Peyer's patch (tissue), 4 donors: ENCODE results near the gene PRCD. TPM values are rescaled to one million over a fixed set of nuclear protein-coding genes. Genes with fewer than 3 reads are reported as not detected.
A peak's percentile ranks its signal among the peaks of the same experiment; 100 is the strongest.

Experiments
- DNase-seq, 3 donors: peaks; one replicate each; pipeline ENCODE4 v3.0.0-alpha.2; 2017 to 2019
- H3K27ac ChIP-seq, 4 donors: fragments of 200-600 bp; sonication (generic); one replicate each; pipeline ENCODE4 v1.5.1; 2016 to 2019
- H3K27me3 ChIP-seq, 2 donors: fragments of 200-600 bp; sonication (generic); one replicate each; pipeline ENCODE4 v1.5.1; 2019
- H3K36me3 ChIP-seq, 3 donors: fragments of 200-600 bp; sonication (generic); one replicate each; pipeline ENCODE4 v1.5.1; 2016 to 2019
- H3K4me1 ChIP-seq, 4 donors: fragments of 200-600 bp; sonication (generic); one replicate each; pipeline ENCODE4 v1.5.1; 2016 to 2019
- H3K4me3 ChIP-seq, 4 donors: fragments of 200-600 bp; sonication (generic); 1 replicate in 3 of 4; 2 replicates in 1 of 4; pipeline ENCODE4 v1.5.1; 2016 to 2019; ENCODE audit warnings: mild to moderate bottlenecking in 1 of 4
- H3K9me3 ChIP-seq, 4 donors: fragments of 200-600 bp; sonication (generic); one replicate each; pipeline ENCODE4 v1.5.1; 2016 to 2019; ENCODE audit warnings: mild to moderate bottlenecking in 1 of 4
- CTCF ChIP-seq, 6 experiments: fragments of 450-650 bp in 4 of 6; fragments of 200-600 bp in 2 of 6; sonication (generic) in 1 of 6; IDR thresholded peaks; one replicate each; pipeline ENCODE4 v1.5.1; 2017 to 2019; ENCODE audit warnings: antibody characterized with exemption in 6 of 6, mild to moderate bottlenecking in 3 of 6, moderate library complexity in 1 of 6
- POLR2A ChIP-seq, 2 donors: fragments of 450-650 bp; IDR thresholded peaks; one replicate each; pipeline ENCODE4 v1.5.1; 2017; ENCODE audit warnings: antibody characterized with exemption in 2 of 2, mild to moderate bottlenecking in 2 of 2, moderate library complexity in 2 of 2
- total RNA-seq, 4 donors: library from RNA; depleted of rRNA; stranded (reverse); fragments of >200 nt; gene quantifications; one replicate each; pipeline ENCODE4 v1.1.0, GENCODE V29; 2016

PRCD gene
- total RNA-seq, 4 donors from 2014 or later, result 1.2 to 10.7 TPM; not detected in 2

GRCh38 chr17:76528528-76529223 lies 11.2 kb upstream of the PRCD start:
- no peak for TF ChIP-seq POLR2A (IDR thresholded peaks at IDR 0.05)
- TF ChIP-seq CTCF (IDR thresholded peaks at IDR 0.05), result peak in 1 of 6 experiments; percentile 16
- H3K4me3 ChIP-seq, result peak overlapping the region; percentile 23 to 57 (median 38)
- no peaks in the 10 kb centered on the region for H3K9me3 ChIP-seq
- no peaks in the 10 kb centered on the region for H3K36me3 ChIP-seq
- DNase-seq, result peak in 2 of 3 donors; percentile 57 to 67
- H3K27ac ChIP-seq, result peak overlapping the region; percentile 82 to 99 (median 89)
- peaks cover 4 to 55% (median 25%) of the 10 kb centered on the region in 4 donors for H3K4me1 ChIP-seq
- H3K27me3 ChIP-seq, result no peaks in the 10 kb centered on the region

- H3K36me3 ChIP-seq, result no peaks in the 10 kb centered on the region
- H3K27ac ChIP-seq, result peak overlapping the region; percentile 82 to 99 (median 89)
- TF ChIP-seq CTCF (IDR thresholded peaks at IDR 0.05), result no peak
- TF ChIP-seq POLR2A (IDR thresholded peaks at IDR 0.05), result no peak
- H3K4me1 ChIP-seq, result peaks cover 4 to 53% (median 25%) of the 10 kb centered on the region in 4 donors
- H3K4me3 ChIP-seq, result peak overlapping the region in 1 of 4 donors; percentile 43
- no peaks in the 10 kb centered on the region for H3K27me3 ChIP-seq
- DNase-seq, result peak in 2 of 3 donors; percentile 67 to 83
- no peaks in the 10 kb centered on the region for H3K9me3 ChIP-seq
Observed at GRCh38 chr17:76529224-76530094, 10.4 kb upstream of the PRCD start.

- peaks cover 0 to 45% (median 25%) of the 10 kb centered on the region in 4 donors for H3K4me1 ChIP-seq
- H3K27ac ChIP-seq, result peak overlapping the region; percentile 82 to 99 (median 89)
- TF ChIP-seq CTCF (IDR thresholded peaks at IDR 0.05) (peak in 1 of 6 experiments; percentile 9), POLR2A (IDR thresholded peaks at IDR 0.05) (no peak)
- H3K36me3 ChIP-seq, result no peaks in the 10 kb centered on the region
- peak in 1 of 3 donors; percentile 69 for DNase-seq
- no peaks in the 10 kb centered on the region for H3K27me3 ChIP-seq
- no peaks in the 10 kb centered on the region for H3K9me3 ChIP-seq
- H3K4me3 ChIP-seq, result no peak overlapping the region
Observed at GRCh38 chr17:76530095-76530723, 9.6 kb upstream of the PRCD start.

GRCh38 chr17:76530811-76531485 lies 8.9 kb upstream of the PRCD start:
- Histone ChIP-seq H3K4me1 (peaks cover 0 to 43% (median 25%) of the 10 kb centered on the region in 4 donors), H3K27me3 (no peaks in the 10 kb centered on the region), H3K9me3 (no peaks in the 10 kb centered on the region), H3K36me3 (no peaks in the 10 kb centered on the region), H3K27ac (peak overlapping the region; percentile 82 to 99 (median 89)), H3K4me3 (no peak overlapping the region)
- TF ChIP-seq CTCF (IDR thresholded peaks at IDR 0.05) (no peak), POLR2A (IDR thresholded peaks at IDR 0.05) (no peak)
- DNase-seq, result no peak

GRCh38 chr17:76531486-76532038 lies 8.3 kb upstream of the PRCD start:
- DNase-seq, result no peak
- TF ChIP-seq POLR2A (IDR thresholded peaks at IDR 0.05) (no peak), CTCF (IDR thresholded peaks at IDR 0.05) (no peak)
- no peaks in the 10 kb centered on the region for H3K36me3 ChIP-seq
- no peaks in the 10 kb centered on the region for H3K9me3 ChIP-seq
- H3K4me1 ChIP-seq, result peaks cover 0 to 43% (median 25%) of the 10 kb centered on the region in 4 donors
- no peaks in the 10 kb centered on the region for H3K27me3 ChIP-seq
- H3K27ac ChIP-seq, result peak overlapping the region; percentile 82 to 99 (median 89)
- no peak overlapping the region for H3K4me3 ChIP-seq
